ENCODE results near the gene KCNG2.

DNA sequence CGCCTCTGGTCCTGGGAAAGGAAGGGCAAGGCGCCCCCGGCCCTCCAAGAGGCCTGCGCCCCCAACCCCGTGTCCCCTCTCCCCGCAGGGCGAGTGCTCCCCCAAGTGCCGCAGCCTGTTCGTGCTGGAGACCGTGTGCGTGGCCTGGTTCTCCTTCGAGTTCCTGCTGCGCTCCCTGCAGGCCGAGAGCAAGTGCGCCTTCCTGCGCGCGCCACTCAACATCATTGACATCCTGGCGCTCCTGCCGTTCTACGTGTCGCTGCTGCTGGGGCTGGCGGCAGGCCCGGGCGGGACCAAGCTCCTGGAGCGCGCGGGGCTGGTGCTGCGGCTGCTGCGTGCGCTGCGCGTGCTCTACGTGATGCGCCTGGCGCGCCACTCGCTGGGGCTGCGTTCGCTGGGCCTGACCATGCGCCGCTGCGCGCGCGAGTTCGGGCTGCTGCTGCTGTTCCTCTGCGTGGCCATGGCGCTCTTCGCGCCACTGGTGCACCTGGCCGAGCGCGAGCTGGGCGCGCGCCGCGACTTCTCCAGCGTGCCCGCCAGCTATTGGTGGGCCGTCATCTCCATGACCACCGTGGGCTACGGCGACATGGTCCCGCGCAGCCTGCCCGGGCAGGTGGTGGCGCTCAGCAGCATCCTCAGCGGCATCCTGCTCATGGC lies 101.3 kb downstream of the KCNG2 start:
- TF ChIP-seq, protein P1, sequence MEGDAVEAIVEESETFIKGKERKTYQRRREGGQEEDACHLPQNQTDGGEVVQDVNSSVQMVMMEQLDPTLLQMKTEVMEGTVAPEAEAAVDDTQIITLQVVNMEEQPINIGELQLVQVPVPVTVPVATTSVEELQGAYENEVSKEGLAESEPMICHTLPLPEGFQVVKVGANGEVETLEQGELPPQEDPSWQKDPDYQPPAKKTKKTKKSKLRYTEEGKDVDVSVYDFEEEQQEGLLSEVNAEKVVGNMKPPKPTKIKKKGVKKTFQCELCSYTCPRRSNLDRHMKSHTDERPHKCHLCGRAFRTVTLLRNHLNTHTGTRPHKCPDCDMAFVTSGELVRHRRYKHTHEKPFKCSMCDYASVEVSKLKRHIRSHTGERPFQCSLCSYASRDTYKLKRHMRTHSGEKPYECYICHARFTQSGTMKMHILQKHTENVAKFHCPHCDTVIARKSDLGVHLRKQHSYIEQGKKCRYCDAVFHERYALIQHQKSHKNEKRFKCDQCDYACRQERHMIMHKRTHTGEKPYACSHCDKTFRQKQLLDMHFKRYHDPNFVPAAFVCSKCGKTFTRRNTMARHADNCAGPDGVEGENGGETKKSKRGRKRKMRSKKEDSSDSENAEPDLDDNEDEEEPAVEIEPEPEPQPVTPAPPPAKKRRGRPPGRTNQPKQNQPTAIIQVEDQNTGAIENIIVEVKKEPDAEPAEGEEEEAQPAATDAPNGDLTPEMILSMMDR (conservative IDR thresholded peaks at IDR 0.05; ENCODE audit: low read depth in 2 of 2): no peak
- TF ChIP-seq EZH2phosphoT487 (IDR thresholded peaks at IDR 0.05; ENCODE audit: unreplicated experiment): no peak
- TF ChIP-seq ZNF331 (CRISPR knock-in tag; IDR thresholded peaks at IDR 0.05; ENCODE audit: low read depth): no peak
- no peak for TF ChIP-seq JUNB (IDR thresholded peaks at IDR 0.05; ENCODE audit: unreplicated experiment)
- TF ChIP-seq, protein P2, sequence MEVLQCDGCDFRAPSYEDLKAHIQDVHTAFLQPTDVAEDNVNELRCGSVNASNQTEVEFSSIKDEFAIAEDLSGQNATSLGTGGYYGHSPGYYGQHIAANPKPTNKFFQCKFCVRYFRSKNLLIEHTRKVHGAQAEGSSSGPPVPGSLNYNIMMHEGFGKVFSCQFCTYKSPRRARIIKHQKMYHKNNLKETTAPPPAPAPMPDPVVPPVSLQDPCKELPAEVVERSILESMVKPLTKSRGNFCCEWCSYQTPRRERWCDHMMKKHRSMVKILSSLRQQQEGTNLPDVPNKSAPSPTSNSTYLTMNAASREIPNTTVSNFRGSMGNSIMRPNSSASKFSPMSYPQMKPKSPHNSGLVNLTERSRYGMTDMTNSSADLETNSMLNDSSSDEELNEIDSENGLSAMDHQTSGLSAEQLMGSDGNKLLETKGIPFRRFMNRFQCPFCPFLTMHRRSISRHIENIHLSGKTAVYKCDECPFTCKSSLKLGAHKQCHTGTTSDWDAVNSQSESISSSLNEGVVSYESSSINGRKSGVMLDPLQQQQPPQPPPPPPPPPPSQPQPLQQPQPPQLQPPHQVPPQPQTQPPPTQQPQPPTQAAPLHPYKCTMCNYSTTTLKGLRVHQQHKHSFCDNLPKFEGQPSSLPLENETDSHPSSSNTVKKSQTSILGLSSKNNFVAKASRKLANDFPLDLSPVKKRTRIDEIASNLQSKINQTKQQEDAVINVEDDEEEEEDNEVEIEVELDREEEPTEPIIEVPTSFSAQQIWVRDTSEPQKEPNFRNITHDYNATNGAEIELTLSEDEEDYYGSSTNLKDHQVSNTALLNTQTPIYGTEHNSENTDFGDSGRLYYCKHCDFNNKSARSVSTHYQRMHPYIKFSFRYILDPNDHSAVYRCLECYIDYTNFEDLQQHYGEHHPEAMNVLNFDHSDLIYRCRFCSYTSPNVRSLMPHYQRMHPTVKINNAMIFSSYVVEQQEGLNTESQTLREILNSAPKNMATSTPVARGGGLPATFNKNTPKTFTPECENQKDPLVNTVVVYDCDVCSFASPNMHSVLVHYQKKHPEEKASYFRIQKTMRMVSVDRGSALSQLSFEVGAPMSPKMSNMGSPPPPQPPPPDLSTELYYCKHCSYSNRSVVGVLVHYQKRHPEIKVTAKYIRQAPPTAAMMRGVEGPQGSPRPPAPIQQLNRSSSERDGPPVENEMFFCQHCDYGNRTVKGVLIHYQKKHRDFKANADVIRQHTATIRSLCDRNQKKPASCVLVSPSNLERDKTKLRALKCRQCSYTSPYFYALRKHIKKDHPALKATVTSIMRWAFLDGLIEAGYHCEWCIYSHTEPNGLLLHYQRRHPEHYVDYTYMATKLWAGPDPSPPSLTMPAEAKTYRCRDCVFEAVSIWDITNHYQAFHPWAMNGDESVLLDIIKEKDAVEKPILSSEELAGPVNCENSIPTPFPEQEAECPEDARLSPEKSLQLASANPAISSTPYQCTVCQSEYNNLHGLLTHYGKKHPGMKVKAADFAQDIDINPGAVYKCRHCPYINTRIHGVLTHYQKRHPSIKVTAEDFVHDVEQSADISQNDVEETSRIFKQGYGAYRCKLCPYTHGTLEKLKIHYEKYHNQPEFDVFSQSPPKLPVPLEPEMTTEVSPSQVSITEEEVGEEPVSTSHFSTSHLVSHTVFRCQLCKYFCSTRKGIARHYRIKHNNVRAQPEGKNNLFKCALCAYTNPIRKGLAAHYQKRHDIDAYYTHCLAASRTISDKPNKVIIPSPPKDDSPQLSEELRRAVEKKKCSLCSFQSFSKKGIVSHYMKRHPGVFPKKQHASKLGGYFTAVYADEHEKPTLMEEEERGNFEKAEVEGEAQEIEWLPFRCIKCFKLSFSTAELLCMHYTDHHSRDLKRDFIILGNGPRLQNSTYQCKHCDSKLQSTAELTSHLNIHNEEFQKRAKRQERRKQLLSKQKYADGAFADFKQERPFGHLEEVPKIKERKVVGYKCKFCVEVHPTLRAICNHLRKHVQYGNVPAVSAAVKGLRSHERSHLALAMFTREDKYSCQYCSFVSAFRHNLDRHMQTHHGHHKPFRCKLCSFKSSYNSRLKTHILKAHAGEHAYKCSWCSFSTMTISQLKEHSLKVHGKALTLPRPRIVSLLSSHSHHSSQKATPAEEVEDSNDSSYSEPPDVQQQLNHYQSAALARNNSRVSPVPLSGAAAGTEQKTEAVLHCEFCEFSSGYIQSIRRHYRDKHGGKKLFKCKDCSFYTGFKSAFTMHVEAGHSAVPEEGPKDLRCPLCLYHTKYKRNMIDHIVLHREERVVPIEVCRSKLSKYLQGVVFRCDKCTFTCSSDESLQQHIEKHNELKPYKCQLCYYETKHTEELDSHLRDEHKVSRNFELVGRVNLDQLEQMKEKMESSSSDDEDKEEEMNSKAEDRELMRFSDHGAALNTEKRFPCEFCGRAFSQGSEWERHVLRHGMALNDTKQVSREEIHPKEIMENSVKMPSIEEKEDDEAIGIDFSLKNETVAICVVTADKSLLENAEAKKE (CRISPR knock-in tag; IDR thresholded peaks at IDR 0.05): no peak
- no peak for TF ChIP-seq POLR2AphosphoS5 (IDR thresholded peaks at IDR 0.05; ENCODE audit: low read depth)
- TF ChIP-seq EZH2 (IDR thresholded peaks at IDR 0.05; ENCODE audit: low read depth, unreplicated experiment): no peak
- TF ChIP-seq, protein P3, sequence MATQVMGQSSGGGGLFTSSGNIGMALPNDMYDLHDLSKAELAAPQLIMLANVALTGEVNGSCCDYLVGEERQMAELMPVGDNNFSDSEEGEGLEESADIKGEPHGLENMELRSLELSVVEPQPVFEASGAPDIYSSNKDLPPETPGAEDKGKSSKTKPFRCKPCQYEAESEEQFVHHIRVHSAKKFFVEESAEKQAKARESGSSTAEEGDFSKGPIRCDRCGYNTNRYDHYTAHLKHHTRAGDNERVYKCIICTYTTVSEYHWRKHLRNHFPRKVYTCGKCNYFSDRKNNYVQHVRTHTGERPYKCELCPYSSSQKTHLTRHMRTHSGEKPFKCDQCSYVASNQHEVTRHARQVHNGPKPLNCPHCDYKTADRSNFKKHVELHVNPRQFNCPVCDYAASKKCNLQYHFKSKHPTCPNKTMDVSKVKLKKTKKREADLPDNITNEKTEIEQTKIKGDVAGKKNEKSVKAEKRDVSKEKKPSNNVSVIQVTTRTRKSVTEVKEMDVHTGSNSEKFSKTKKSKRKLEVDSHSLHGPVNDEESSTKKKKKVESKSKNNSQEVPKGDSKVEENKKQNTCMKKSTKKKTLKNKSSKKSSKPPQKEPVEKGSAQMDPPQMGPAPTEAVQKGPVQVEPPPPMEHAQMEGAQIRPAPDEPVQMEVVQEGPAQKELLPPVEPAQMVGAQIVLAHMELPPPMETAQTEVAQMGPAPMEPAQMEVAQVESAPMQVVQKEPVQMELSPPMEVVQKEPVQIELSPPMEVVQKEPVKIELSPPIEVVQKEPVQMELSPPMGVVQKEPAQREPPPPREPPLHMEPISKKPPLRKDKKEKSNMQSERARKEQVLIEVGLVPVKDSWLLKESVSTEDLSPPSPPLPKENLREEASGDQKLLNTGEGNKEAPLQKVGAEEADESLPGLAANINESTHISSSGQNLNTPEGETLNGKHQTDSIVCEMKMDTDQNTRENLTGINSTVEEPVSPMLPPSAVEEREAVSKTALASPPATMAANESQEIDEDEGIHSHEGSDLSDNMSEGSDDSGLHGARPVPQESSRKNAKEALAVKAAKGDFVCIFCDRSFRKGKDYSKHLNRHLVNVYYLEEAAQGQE (IDR thresholded peaks at IDR 0.05; ENCODE audit: unreplicated experiment): no peak
- no peak for TF ChIP-seq CREB1 (CRISPR knock-in tag; IDR thresholded peaks at IDR 0.05; ENCODE audit: low read depth)
- no peak for TF ChIP-seq STAT1 (IDR thresholded peaks at IDR 0.05; ENCODE audit: unreplicated experiment)
- no peak for TF ChIP-seq ZNF114 (CRISPR knock-in tag; IDR thresholded peaks at IDR 0.05)
- no peak for TF ChIP-seq NANOG (IDR thresholded peaks at IDR 0.05; ENCODE audit: borderline replicate concordance)
- TF ChIP-seq, protein P4, sequence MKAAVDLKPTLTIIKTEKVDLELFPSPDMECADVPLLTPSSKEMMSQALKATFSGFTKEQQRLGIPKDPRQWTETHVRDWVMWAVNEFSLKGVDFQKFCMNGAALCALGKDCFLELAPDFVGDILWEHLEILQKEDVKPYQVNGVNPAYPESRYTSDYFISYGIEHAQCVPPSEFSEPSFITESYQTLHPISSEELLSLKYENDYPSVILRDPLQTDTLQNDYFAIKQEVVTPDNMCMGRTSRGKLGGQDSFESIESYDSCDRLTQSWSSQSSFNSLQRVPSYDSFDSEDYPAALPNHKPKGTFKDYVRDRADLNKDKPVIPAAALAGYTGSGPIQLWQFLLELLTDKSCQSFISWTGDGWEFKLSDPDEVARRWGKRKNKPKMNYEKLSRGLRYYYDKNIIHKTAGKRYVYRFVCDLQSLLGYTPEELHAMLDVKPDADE (IDR thresholded peaks at IDR 0.05): no peak

Data from GM23338 (cell line).